22Rv1 (cell line): ENCODE data around the gene GSS.

Experiments used
- ZFX ChIP-seq: fragments of 450-650 bp; IDR thresholded peaks from 2 replicates; pipeline ENCODE4 v1.6.1; 2017; ENCODE audit warnings: antibody characterized with exemption, borderline replicate concordance
- TF ChIP-seq, protein P1 (sequence below): fragments of 450-650 bp; IDR thresholded peaks from 2 replicates; pipeline ENCODE4 v1.5.1; 2017; ENCODE audit warnings: mild to moderate bottlenecking

DNA sequence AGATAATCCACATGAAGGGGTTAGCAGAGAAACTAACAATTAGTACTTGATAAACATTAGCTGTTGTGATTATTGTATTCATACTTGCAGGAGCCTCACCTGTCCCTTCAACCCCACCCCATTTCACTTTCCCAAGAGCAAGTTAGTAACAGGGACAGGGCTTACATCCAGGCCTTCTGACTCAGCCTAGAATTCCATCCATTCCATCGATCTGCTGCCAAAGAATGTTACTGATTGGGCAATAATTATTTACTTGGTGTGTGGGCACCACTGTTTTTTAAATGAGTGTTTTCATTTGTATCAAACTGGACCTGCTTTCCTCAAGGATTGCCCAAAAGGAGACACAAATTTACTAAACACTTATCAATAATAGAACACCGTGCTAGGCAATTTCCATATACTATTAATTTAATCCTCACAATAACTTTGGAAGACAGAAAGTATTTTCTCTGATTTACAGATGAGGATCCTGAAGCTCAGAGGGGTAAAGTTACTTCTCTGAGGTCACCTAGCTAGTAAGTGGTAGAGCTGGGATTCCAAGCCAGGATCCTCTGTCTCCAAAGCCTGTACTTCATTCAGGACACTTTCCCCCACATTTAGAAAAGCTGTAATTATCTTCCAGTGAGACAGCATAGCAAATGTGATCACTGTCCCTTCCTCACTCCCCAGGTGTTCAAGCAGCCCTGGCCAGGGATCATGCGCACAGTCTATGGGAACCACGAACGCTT lies 32.8 kb downstream of the GSS start:
- TF ChIP-seq, protein P1, sequence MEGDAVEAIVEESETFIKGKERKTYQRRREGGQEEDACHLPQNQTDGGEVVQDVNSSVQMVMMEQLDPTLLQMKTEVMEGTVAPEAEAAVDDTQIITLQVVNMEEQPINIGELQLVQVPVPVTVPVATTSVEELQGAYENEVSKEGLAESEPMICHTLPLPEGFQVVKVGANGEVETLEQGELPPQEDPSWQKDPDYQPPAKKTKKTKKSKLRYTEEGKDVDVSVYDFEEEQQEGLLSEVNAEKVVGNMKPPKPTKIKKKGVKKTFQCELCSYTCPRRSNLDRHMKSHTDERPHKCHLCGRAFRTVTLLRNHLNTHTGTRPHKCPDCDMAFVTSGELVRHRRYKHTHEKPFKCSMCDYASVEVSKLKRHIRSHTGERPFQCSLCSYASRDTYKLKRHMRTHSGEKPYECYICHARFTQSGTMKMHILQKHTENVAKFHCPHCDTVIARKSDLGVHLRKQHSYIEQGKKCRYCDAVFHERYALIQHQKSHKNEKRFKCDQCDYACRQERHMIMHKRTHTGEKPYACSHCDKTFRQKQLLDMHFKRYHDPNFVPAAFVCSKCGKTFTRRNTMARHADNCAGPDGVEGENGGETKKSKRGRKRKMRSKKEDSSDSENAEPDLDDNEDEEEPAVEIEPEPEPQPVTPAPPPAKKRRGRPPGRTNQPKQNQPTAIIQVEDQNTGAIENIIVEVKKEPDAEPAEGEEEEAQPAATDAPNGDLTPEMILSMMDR, result no peak
- no peak for TF ChIP-seq ZFX
